HG03175 (cell line): ENCODE data around the gene AHNAK2.
A peak's percentile ranks its signal among the peaks of the same experiment; 100 is the strongest.

ENCODE experiments used
- ATAC-seq: cut with Tn5 transposase; IDR thresholded peaks from one replicate; pipeline ENCODE4 v1.9.1; 2021; ENCODE audit warnings: mild to moderate bottlenecking, moderate library complexity; ENCODE audit not compliant: unreplicated experiment

The AHNAK2 gene

GRCh38 chr14:104989236-104989950, 11.2 kb upstream of the AHNAK2 start:
- no peak for ATAC-seq

GRCh38 chr14:104986487-104987164, 8.5 kb upstream of the AHNAK2 start:
- ATAC-seq: no peak

GRCh38 chr14:104985675-104986486, 7.7 kb upstream of the AHNAK2 start, which contains the start of gene CLBA1:
CLBA1 (plus strand) TSS chr14:104985788; CDS start chr14:104986432, 644 bp downstream.
- ATAC-seq: peak; percentile 95

GRCh38 chr14:104984056-104984894, 6.1 kb upstream of the AHNAK2 start:
- ATAC-seq: no peak

- no peak for ATAC-seq
Measured at GRCh38 chr14:104983231-104983721, 5.1 kb upstream of the AHNAK2 start.

GRCh38 chr14:104982548-104983230, 4.5 kb upstream of the AHNAK2 start:
- no peak for ATAC-seq

GRCh38 chr14:104981699-104982541, 3.7 kb upstream of the AHNAK2 start:
- ATAC-seq: no peak

- ATAC-seq: no peak
Measured at GRCh38 chr14:104980611-104981531, 2.7 kb upstream of the AHNAK2 start.

GRCh38 chr14:104979758-104980610, 1.8 kb upstream of the AHNAK2 start:
- ATAC-seq: no peak

- ATAC-seq: no peak
Measured at GRCh38 chr14:104978746-104979691, 845 bp upstream of the AHNAK2 start.

- no peak for ATAC-seq
Measured at GRCh38 chr14:104977008-104977680, 1.0 kb downstream of the AHNAK2 start.

- peak; percentile 43 for ATAC-seq
Measured at GRCh38 chr14:104976198-104977007, 1.8 kb downstream of the AHNAK2 start.

GRCh38 chr14:104975481-104976197, 2.5 kb downstream of the AHNAK2 start:
- no peak for ATAC-seq
